Spinal cord (tissue), 10 donors: ENCODE data around the gene PLSCR4. TPM values are rescaled to one million over a fixed set of nuclear protein-coding genes. Genes with fewer than 3 reads are reported as not detected.
A peak's percentile ranks its signal among the peaks of the same experiment; 100 is the strongest.

Experiments used
- DNase-seq, 6 donors: peaks; one replicate each; pipeline versions ENCODE4 v3.0.0 to v3.0.0-alpha.2; 2013 to 2015; ENCODE audit warnings: low spot score in 6 of 6, low read depth in 4 of 6
- H3K27ac ChIP-seq: one replicate; pipeline ENCODE4 v1.5.1; 2013; ENCODE audit warnings: low read depth, low read length, control low read depth
- H3K27me3 ChIP-seq: one replicate; pipeline ENCODE4 v1.6.1; 2013; ENCODE audit warnings: low read length; ENCODE audit not compliant: control insufficient read depth, insufficient read depth
- H3K36me3 ChIP-seq: one replicate; pipeline ENCODE4 v1.6.1; 2013; ENCODE audit warnings: low read length; ENCODE audit not compliant: control insufficient read depth, insufficient read depth
- H3K4me1 ChIP-seq: one replicate; pipeline ENCODE4 v1.6.1; 2013; ENCODE audit warnings: low read length; ENCODE audit not compliant: control insufficient read depth, insufficient read depth
- H3K4me3 ChIP-seq: one replicate; pipeline ENCODE4 v1.5.1; 2013; ENCODE audit warnings: low read depth, low read length, control low read depth
- H3K9me3 ChIP-seq: one replicate; pipeline ENCODE4 v1.6.1; 2013; ENCODE audit warnings: low read length; ENCODE audit not compliant: control insufficient read depth, insufficient read depth
- WGBS: methylation state at CpG from one replicate; pipeline ENCODE4 v1.1.5; 2013; ENCODE audit warnings: missing lambda C conversion rate; ENCODE audit not compliant: insufficient coverage; 5-methylcytosine and 5-hydroxymethylcytosine counted together
- polyA plus RNA-seq, 2 donors: library from polyadenylated mRNA; unstranded; fragments of 120-200 nt; gene quantifications; one replicate each; pipeline ENCODE4 v1.2.1, GENCODE V29; 2013; ENCODE audit not compliant: insufficient read length in 2 of 2
- total RNA-seq, 2 donors: library from RNA; depleted of rRNA in 1 of 2; stranded (reverse); fragments of 120-200 nt in 1 of 2; fragments of >200 nt in 1 of 2; gene quantifications; one replicate each; pipeline versions ENCODE4 v1.2.3 to v1.2.4, GENCODE V29; 2013 to 2014
- donor health status: healthy.

PLSCR4 gene
- total and polyA plus RNA-seq, 4 donors = 23.3 to 61.3 (median 40.4) TPM

- H3K4me3 ChIP-seq = no peak overlapping the region
- no peaks in the 10 kb centered on the region for H3K36me3 ChIP-seq
- 89% methylated on average over 1 of the region's 1 CpG for WGBS
- H3K4me1 ChIP-seq = no peaks in the 10 kb centered on the region
- no peaks in the 10 kb centered on the region for H3K27me3 ChIP-seq
- DNase-seq = peak in 1 of 6 donors; percentile 54
- peak overlapping the region; percentile 88 for H3K27ac ChIP-seq
- no peaks in the 10 kb centered on the region for H3K9me3 ChIP-seq
These were observed 23.9 kb upstream of the PLSCR4 start for GRCh38 chr3:146274833-146275232.

- Histone ChIP-seq H3K27ac (peak overlapping the region; percentile 88), H3K9me3 (no peaks in the 10 kb centered on the region), H3K4me1 (no peaks in the 10 kb centered on the region), H3K27me3 (no peaks in the 10 kb centered on the region), H3K36me3 (no peaks in the 10 kb centered on the region), H3K4me3 (no peak overlapping the region)
- no peak for DNase-seq
- WGBS = 67% methylated on average over 1 of the region's 6 CpGs
These were observed 23.0 kb upstream of the PLSCR4 start for GRCh38 chr3:146273721-146274407.

DNA sequence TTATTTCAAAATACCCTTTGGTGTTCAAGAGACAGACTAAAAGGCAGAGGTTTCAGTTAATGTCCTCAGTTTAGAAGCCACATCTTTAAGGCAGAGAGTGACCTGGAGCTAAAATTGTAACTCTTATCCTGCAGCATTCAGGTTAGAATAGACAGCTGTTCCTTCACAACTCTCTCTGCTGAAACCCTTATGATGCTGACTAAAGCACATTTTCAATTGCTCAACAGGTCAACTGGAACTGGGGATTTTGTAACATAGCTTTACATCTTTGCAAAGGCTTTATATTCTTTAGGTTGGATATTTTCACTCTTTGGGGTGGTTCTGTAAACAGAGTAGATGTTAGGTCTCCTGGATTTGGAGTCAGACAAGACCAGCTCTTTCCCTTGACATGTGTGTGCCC lies 20.3 kb upstream of the PLSCR4 start:
- no peaks in the 10 kb centered on the region for H3K36me3 ChIP-seq

DNA sequence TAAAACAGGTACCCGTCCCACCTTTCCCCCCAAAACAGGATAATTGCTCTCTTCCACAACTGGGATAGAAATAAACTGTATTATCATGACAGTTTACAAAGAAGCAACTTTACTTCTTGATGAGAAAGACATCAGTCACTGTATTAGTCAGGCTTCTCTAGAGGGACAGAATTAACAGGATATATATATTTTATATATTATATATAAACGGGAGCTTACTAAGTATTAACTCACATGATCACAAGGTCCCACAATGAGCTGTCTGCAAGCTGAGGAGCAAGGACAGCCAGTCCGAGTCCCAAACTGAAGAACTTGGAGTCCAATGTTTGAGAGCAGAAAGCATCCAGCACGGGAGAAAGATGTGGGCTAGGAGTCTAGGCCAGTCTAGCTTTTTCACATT lies 18.4 kb upstream of the PLSCR4 start:
- H3K27ac ChIP-seq = no peak overlapping the region
- H3K4me1 ChIP-seq = no peaks in the 10 kb centered on the region
- no peak overlapping the region for H3K4me3 ChIP-seq
- DNase-seq = no peak
- H3K36me3 ChIP-seq = no peaks in the 10 kb centered on the region
- H3K9me3 ChIP-seq = no peaks in the 10 kb centered on the region
- H3K27me3 ChIP-seq = no peaks in the 10 kb centered on the region
- 80% methylated on average over 1 of the region's 4 CpGs for WGBS

More for the DNA sequence above, 20.3 kb upstream of the PLSCR4 start:
- Histone ChIP-seq H3K4me3 (no peak overlapping the region), H3K9me3 (no peaks in the 10 kb centered on the region), H3K27me3 (no peaks in the 10 kb centered on the region), H3K27ac (no peak overlapping the region), H3K4me1 (no peaks in the 10 kb centered on the region)
- no peak for DNase-seq

GRCh38 chr3:146268535-146269219 lies 17.8 kb upstream of the PLSCR4 start:
- H3K27me3 ChIP-seq = no peaks in the 10 kb centered on the region
- no peak overlapping the region for H3K27ac ChIP-seq
- no peaks in the 10 kb centered on the region for H3K4me1 ChIP-seq
- DNase-seq = no peak
- H3K4me3 ChIP-seq = no peak overlapping the region
- H3K9me3 ChIP-seq = no peaks in the 10 kb centered on the region
- no peaks in the 10 kb centered on the region for H3K36me3 ChIP-seq
- WGBS = no CpG with 5 or more reads among the region's 6 CpGs

- Histone ChIP-seq H3K9me3 (no peaks in the 10 kb centered on the region), H3K4me1 (no peaks in the 10 kb centered on the region), H3K27ac (no peak overlapping the region), H3K27me3 (no peaks in the 10 kb centered on the region), H3K4me3 (no peak overlapping the region), H3K36me3 (no peaks in the 10 kb centered on the region)
- no peak for DNase-seq
- WGBS = no CpG with 5 or more reads among the region's 1 CpG
These were observed 14.8 kb upstream of the PLSCR4 start for GRCh38 chr3:146265720-146266119.

DNA sequence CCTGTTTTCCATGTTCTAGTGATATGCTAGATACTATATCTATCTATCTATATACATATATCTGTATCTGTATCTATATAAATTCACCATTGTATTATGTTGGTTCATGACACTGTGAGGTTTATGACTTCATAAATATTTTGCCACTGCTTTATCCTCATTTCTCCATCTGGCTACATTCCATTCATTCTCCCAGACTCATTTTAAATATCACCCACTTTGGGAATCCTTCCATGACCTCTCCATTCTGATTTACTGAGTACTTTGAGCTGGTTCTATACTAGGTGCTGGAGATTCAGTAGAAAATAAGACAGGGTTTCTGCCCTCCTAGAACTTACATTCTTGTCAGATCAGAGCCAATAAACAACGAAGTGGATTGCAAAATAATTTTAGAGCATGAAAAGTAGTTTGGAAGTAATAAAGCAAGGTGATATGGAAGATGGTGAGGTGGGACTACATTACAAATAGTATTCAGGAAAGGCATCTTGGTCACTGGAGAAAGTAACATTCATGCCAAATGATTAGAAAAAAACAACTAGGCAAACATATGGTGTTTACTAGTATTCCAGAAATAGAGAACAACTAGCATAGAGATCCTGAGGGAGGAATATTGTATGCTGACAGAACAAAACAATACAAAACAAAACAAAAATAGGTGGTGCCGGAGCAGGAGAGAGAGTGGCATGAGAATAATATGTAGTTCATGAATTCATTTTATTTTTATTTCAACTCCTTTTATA lies 11.6 kb upstream of the PLSCR4 start:
- Histone ChIP-seq H3K27me3 (no peaks in the 10 kb centered on the region), H3K27ac (no peak overlapping the region), H3K4me1 (no peaks in the 10 kb centered on the region), H3K9me3 (no peaks in the 10 kb centered on the region), H3K36me3 (no peaks in the 10 kb centered on the region), H3K4me3 (no peak overlapping the region)
- DNase-seq = no peak
- WGBS = no CpG with 5 or more reads among the region's 2 CpGs

- Histone ChIP-seq H3K4me1 (peaks cover 6% of the 10 kb centered on the region), H3K9me3 (no peaks in the 10 kb centered on the region), H3K4me3 (no peak overlapping the region), H3K27ac (no peak overlapping the region), H3K27me3 (no peaks in the 10 kb centered on the region), H3K36me3 (no peaks in the 10 kb centered on the region)
- DNase-seq = no peak
- 83% methylated on average over 1 of the region's 5 CpGs for WGBS
These were observed 9.1 kb upstream of the PLSCR4 start for GRCh38 chr3:146259880-146260589.

DNA sequence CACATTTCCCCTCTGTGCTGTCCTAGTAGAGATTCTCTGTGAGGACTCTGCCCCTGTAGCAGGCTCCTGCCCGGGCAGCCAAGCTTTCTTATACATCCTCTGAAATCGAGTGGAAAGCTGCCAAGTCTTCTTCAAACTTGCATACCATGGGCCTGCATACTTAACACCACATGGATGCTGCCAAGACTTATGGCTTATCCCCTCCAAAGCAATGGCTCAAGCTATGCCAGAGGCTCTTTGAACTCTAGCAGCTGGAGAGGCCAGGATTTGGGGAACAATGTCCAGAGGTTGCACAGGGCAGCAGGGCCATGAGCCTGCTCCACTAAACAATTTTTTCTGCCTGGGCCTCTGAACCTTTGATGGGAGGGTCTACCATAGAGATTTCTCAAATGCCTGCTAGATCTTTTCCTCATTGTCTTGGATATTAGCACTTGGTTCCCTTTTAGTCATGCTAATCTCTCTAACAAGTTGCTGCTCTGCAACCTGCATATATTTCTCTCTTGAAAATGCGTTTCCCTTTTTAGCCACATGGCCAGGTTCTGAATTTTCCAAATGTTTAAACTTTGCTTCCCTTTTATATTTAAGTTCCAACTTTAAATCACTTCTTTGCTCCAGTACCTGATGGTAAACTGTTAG lies 6.1 kb upstream of the PLSCR4 start:
- no peaks in the 10 kb centered on the region for H3K27me3 ChIP-seq
- H3K9me3 ChIP-seq = peaks cover 4% of the 10 kb centered on the region
- H3K4me3 ChIP-seq = no peak overlapping the region
- peaks cover 6% of the 10 kb centered on the region for H3K4me1 ChIP-seq
- WGBS = 47% methylated on average over 3 of the region's 3 CpGs
- H3K36me3 ChIP-seq = no peaks in the 10 kb centered on the region
- DNase-seq = peak in 1 of 6 donors; percentile 13
- no peak overlapping the region for H3K27ac ChIP-seq
